ENCODE measurements around the gene NOL3.

- TF ChIP-seq CTCF (IDR thresholded peaks at IDR 0.05; ENCODE audit: insufficient read depth, low read length) (no peak), POLR2AphosphoS5 (IDR thresholded peaks at IDR 0.05; ENCODE audit: low read depth) (no peak), SPI1 (IDR thresholded peaks at IDR 0.05; ENCODE audit: borderline replicate concordance, low read depth) (no peak), GABPA (IDR thresholded peaks at IDR 0.05; ENCODE audit: low read depth) (no peak)
- TF ChIP-seq, protein P1, sequence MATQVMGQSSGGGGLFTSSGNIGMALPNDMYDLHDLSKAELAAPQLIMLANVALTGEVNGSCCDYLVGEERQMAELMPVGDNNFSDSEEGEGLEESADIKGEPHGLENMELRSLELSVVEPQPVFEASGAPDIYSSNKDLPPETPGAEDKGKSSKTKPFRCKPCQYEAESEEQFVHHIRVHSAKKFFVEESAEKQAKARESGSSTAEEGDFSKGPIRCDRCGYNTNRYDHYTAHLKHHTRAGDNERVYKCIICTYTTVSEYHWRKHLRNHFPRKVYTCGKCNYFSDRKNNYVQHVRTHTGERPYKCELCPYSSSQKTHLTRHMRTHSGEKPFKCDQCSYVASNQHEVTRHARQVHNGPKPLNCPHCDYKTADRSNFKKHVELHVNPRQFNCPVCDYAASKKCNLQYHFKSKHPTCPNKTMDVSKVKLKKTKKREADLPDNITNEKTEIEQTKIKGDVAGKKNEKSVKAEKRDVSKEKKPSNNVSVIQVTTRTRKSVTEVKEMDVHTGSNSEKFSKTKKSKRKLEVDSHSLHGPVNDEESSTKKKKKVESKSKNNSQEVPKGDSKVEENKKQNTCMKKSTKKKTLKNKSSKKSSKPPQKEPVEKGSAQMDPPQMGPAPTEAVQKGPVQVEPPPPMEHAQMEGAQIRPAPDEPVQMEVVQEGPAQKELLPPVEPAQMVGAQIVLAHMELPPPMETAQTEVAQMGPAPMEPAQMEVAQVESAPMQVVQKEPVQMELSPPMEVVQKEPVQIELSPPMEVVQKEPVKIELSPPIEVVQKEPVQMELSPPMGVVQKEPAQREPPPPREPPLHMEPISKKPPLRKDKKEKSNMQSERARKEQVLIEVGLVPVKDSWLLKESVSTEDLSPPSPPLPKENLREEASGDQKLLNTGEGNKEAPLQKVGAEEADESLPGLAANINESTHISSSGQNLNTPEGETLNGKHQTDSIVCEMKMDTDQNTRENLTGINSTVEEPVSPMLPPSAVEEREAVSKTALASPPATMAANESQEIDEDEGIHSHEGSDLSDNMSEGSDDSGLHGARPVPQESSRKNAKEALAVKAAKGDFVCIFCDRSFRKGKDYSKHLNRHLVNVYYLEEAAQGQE (IDR thresholded peaks at IDR 0.05; ENCODE audit: insufficient replicate concordance, low read depth) = no peak
Measured at GRCh38 chr16:67188323-67188722, 18.0 kb downstream of the NOL3 start.
